BLaER1 treated with 17β-estradiol and CSF1 and Interleukin-3, amounts not matched to agents 10 nM and 100 nM (cell line): ENCODE results near the gene ZNF417.
"Not testable (repeated sequence)": the region's sequence is repeated elsewhere in the genome, so short reads cannot be mapped to it uniquely, and the experiment has no call there.

Experiments
- H3K27ac ChIP-seq, 11 experiments: shearing (Covaris generic); formaldehyde crosslinking; 2 replicates each; pipeline ENCODE4 v1.8.1; 2022
- H3K27me3 ChIP-seq, 11 experiments: shearing (Covaris generic); formaldehyde crosslinking; 2 replicates each; pipeline ENCODE4 v1.8.1; 2022
- H3K36me3 ChIP-seq, 11 experiments: shearing (Covaris generic); formaldehyde crosslinking; 2 replicates each; pipeline ENCODE4 v1.8.1; 2022
- H3K4me1 ChIP-seq, 10 experiments: shearing (Covaris generic); formaldehyde crosslinking; 2 replicates each; pipeline ENCODE4 v1.8.1; 2022
- H3K4me2 ChIP-seq, 11 experiments: shearing (Covaris generic); formaldehyde crosslinking; 2 replicates each; pipeline ENCODE4 v1.8.1; 2022
- H3K4me3 ChIP-seq, 10 experiments: shearing (Covaris generic); formaldehyde crosslinking; 2 replicates each; pipeline ENCODE4 v1.8.1; 2022
- H3K9ac ChIP-seq, 11 experiments: shearing (Covaris generic); formaldehyde crosslinking; 2 replicates each; pipeline ENCODE4 v1.8.1; 2022
- H3K9me3 ChIP-seq, 11 experiments: shearing (Covaris generic); formaldehyde crosslinking; replicated peaks in 1 of 11; 2 replicates each; pipeline ENCODE4 v1.8.1; 2022
- H4K20me1 ChIP-seq, 11 experiments: shearing (Covaris generic); formaldehyde crosslinking; 2 replicates each; pipeline ENCODE4 v1.8.1; 2022
- Cebpa-rat ChIP-seq, 11 experiments: shearing (Covaris generic); IDR thresholded peaks; 2 replicates each; pipeline ENCODE4 v1.8.1; 2022

Gene ZNF417

DNA sequence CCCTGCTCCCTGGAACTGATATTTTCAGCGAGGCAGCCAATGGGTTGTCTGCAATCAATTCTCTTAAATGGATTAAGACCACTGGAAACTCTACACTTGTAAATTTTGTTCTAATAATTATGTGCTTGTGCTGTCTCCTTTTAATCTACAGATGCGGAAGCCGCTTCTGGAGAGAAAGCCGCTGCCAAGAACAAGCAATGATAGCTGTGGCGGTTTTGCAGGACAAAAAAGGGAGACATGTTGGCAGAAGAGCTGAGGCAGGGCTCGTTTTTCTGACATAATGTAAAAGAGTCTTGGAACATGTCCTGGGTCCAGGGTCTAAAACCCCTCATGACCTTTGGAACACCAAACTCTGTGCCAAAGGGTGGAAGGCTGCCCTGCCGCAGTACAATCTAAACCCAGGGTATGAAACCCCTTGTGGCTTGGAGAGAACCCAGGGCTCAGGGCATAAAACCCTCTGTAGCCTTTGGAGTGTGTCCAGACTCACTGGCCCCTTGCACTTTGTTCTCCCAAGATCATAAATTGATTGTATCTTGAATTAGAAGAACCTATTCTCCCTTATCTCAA, 12.7 kb downstream of the ZNF417 start:
- Histone ChIP-seq H3K4me2 (no peak overlapping the region), H3K9ac (no peak overlapping the region; a peak in 1 of 22 replicates), H4K20me1 (peaks cover 0 to 50% (median 19%) of the 10 kb centered on the region in 11 experiments; a peak in 15 of 22 replicates), H3K36me3 (peaks cover 20 to 63% (median 40%) of the 10 kb centered on the region in 11 experiments), H3K27me3 (no peaks in the 10 kb centered on the region), H3K27ac (no peak overlapping the region), H3K4me1 (no peaks in the 10 kb centered on the region), H3K4me3 (no peak overlapping the region), H3K9me3 (no peaks in the 10 kb centered on the region)
- no peak for TF ChIP-seq Cebpa-rat (IDR thresholded peaks at IDR 0.05)

DNA sequence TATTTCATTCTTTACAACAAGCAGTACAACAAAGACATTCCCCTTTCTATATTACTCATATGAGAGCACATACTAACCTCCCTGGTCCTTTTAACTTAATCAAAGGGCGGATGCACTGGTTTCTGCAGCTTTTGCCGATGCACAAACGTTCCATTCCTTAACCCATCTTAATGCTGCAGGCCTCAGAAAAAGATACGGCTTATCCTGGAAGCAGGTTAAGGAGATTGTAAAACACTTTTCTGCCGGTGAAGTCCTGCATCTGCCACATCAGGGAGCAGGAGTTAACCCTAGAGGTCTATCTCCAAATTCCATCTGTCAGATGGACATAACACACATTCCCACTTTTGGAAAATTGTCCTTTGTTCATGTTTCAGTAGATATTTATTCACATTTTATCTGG, 16.1 kb downstream of the ZNF417 start:
- no peak for TF ChIP-seq Cebpa-rat (IDR thresholded peaks at IDR 0.05)
- H3K9me3 ChIP-seq, result no peaks in the 10 kb centered on the region
- H3K4me1 ChIP-seq, result no peaks in the 10 kb centered on the region
- peaks cover 3 to 37% (median 14%) of the 10 kb centered on the region in 11 experiments; a peak in 16 of 22 replicates for H3K36me3 ChIP-seq
- no peaks in the 10 kb centered on the region for H3K27me3 ChIP-seq
- H3K27ac ChIP-seq, result no peak overlapping the region
- no peak overlapping the region for H3K9ac ChIP-seq
- H3K4me2 ChIP-seq, result no peak overlapping the region
- no peak overlapping the region for H3K4me3 ChIP-seq
- peaks cover 0 to 35% (median 18%) of the 10 kb centered on the region in 11 experiments; a peak in 14 of 22 replicates for H4K20me1 ChIP-seq

DNA sequence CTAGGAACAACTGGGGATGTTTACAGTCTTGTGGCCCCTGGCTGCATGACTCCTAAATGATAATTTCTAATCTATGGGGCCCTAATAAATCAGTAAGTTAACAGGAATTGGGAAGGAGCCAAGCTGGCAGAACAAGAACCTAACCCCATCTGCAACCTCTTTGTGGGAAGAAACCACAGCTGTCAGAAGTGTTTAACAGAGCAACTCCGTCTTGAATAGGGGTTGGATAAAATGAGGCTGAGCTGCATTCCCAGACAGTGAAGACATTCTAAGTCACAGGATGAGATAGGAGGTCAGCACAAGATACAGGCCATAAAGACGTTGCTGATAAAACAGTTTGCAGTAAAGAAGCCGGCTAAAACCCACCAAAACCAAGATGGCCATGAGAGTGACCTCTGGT, 25.7 kb downstream of the ZNF417 start:
- H3K27me3 ChIP-seq, H4K20me1 ChIP-seq, H3K27ac ChIP-seq, H3K4me3 ChIP-seq, H3K4me2 ChIP-seq, H3K9ac ChIP-seq: not testable (repeated sequence)
- peaks cover 11 to 35% (median 27%) of the 10 kb centered on the region in 11 experiments for H3K9me3 ChIP-seq
- peaks cover 8 to 16% (median 11%) of the 10 kb centered on the region in 10 experiments; a peak in 16 of 20 replicates for H3K4me1 ChIP-seq
- peaks cover 9 to 20% (median 17%) of the 10 kb centered on the region in 11 experiments; a peak in 21 of 22 replicates for H3K36me3 ChIP-seq

DNA sequence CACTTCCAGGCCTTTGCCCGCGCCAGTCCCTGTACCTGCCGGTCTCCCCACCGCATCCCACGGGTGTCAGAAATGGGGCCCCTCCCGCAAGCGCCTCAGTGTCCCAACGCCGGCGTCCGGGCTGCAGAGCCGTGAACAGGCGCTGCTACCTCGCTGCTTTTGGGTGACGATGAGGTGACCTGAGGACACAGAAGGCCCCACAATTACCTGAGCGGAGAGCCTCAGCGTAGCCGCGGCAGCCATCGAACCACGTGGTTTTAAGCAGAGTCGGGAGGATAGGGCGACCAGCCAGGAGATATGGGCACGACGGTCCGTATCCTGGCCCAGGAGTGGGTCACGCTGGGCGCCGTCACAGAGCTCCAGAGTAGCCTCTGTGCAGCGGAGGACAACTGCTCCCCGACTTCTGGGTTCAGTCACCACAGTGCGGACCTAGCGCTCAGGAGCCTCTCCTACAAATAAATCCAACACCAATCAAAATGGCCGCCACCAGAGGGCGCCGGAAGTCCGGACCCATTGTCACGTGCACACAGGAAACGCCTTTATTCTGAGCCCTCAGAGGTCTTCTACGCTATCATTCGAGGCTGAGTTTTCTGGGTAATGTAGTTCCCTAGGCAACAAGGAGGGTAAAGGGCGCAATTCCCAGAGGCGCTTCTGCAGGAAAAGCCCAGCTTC, 27.7 kb downstream of the ZNF417 start, which contains the start of gene ZNF814:
Gene ZNF814 (minus strand): TSS at position 478 of the 672 bp plus-strand sequence. CDS start 235 bp downstream, at position 243.
- peak within 1 kb of the TSS; percentile 71 to 92 (median 87) for H3K27ac ChIP-seq

DNA sequence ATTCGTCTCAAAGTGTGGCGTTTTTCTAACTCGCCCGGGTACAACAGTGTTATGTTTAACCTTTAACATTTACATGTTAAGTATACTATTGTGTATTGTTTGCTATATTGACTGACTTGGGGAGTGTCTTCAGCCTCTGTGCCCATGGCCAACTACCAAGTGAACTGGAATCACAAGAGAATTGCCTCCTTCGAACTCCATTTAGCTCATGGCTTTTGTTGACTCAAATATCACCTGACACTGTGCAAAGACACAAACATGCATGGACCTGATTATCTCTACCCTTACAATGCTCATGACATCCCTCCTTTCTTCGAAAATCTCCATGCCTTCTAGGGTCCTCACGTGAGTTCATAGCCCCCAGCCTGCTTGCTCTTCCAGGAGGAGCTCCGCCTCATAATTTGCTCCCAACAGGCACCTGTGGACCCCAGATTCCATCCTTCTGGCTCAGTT, 28.3 kb downstream of the ZNF417 start:
- Histone ChIP-seq H3K4me1 (peaks cover 8 to 16% (median 11%) of the 10 kb centered on the region in 10 experiments; a peak in 16 of 20 replicates), H3K4me3 (peak overlapping the region; percentile 87 to 97 (median 92)), H3K9me3 (peaks cover 36 to 60% (median 53%) of the 10 kb centered on the region in 11 experiments), H4K20me1 (peaks cover 0 to 27% (median 0%) of the 10 kb centered on the region in 11 experiments; a peak in 6 of 22 replicates), H3K9ac (peak overlapping the region; percentile 87 to 95 (median 91)), H3K27me3 (no peaks in the 10 kb centered on the region), H3K4me2 (peak overlapping the region; percentile 78 to 98 (median 84)), H3K27ac (peak overlapping the region; percentile 71 to 92 (median 87)), H3K36me3 (peaks cover 34 to 46% (median 42%) of the 10 kb centered on the region in 11 experiments)
- no peak for TF ChIP-seq Cebpa-rat (IDR thresholded peaks at IDR 0.05)

More for the DNA sequence above, 27.7 kb downstream of the ZNF417 start, which contains the start of gene ZNF814:
- peaks cover 8 to 16% (median 11%) of the 10 kb centered on the region in 10 experiments; a peak in 16 of 20 replicates for H3K4me1 ChIP-seq
- peaks cover 31 to 55% (median 47%) of the 10 kb centered on the region in 11 experiments for H3K9me3 ChIP-seq
- no peak for TF ChIP-seq Cebpa-rat (IDR thresholded peaks at IDR 0.05)
- peak within 1 kb of the TSS; percentile 78 to 98 (median 84) for H3K4me2 ChIP-seq
- peaks cover 29 to 40% (median 37%) of the 10 kb centered on the region in 11 experiments for H3K36me3 ChIP-seq
- H3K9ac ChIP-seq, result peak within 1 kb of the TSS; percentile 87 to 95 (median 91)
- H3K27me3 ChIP-seq, result no peaks in the 10 kb centered on the region
- H3K4me3 ChIP-seq, result peak within 1 kb of the TSS; percentile 87 to 97 (median 92)
- H4K20me1 ChIP-seq, result peaks cover 0 to 21% (median 0%) of the 10 kb centered on the region in 11 experiments; a peak in 6 of 22 replicates

DNA sequence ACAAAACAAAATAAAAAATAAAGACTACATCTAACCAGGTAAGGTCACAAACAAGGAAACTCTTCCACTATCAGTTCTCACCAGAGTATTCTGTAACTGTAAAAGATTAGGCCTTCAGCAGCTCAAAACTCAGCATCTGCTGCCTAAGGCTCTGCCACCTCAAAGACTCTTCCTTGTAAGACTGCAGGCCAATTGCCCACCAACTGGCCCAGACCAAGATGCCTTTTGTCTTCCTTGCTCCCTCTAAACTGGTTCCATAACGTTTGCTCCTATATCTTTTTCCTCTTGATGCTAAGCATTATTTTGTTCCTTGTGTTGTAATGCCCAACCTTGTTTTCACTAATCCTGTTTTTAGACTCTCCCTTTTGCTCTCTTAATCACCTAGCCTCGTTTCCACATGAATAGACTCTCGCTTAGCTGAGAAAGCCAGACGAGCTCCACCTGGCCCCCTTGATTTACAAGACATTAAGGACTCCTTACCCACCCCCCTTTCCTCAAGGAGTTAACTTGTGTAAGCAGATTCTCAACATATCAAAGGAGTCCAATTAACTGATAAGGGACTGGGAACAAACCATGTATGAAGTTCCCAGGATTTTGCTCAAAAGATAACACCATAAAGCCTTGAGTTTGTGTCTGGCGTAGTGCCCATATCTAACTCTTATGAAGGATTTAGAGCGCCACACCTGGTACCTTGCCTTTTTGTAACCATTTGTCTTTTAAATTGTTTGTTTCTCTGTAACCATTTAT, 29.0 kb downstream of the ZNF417 start:
- H3K4me2 ChIP-seq, result peak overlapping the region; percentile 78 to 98 (median 84)
- H3K36me3 ChIP-seq, result peaks cover 41 to 53% (median 50%) of the 10 kb centered on the region in 11 experiments
- H3K27ac ChIP-seq, result peak overlapping the region in 6 of 11 experiments; percentile 87 to 92 (median 90); a peak in 3 of 22 replicates
- H3K9ac ChIP-seq, result peak overlapping the region; percentile 87 to 95 (median 91); a peak in 21 of 22 replicates
- peaks cover 0 to 31% (median 0%) of the 10 kb centered on the region in 11 experiments; a peak in 6 of 22 replicates for H4K20me1 ChIP-seq
- TF ChIP-seq Cebpa-rat (IDR thresholded peaks at IDR 0.05), result no peak
- no peaks in the 10 kb centered on the region for H3K27me3 ChIP-seq
- H3K4me1 ChIP-seq, result peaks cover 8 to 16% (median 11%) of the 10 kb centered on the region in 10 experiments; a peak in 16 of 20 replicates
- H3K9me3 ChIP-seq, result peaks cover 43 to 68% (median 60%) of the 10 kb centered on the region in 11 experiments
- peak overlapping the region; percentile 87 to 97 (median 92) for H3K4me3 ChIP-seq

DNA sequence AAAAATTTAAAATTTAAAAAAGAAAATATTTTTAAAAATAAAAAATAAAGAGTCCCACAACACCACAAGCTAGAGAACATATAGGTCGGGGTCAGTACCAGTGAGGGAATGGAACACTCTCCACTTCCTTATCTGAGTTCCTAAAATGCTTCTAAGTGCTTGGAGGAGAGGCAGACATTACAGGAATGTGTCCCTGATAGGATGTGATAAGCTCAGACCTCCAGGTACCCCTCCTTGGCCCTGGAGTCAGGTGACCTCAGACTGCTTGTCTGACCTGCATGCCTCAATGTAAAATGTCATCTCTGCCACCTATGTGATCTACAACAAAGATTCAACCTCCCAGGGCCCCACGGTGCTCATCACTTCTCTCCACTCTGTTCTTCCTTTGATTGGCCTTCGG, 30.3 kb downstream of the ZNF417 start:
- H3K27ac ChIP-seq, result no peak overlapping the region
- TF ChIP-seq Cebpa-rat (IDR thresholded peaks at IDR 0.05), result no peak
- no peak overlapping the region for H3K9ac ChIP-seq
- peaks cover 0 to 31% (median 0%) of the 10 kb centered on the region in 11 experiments; a peak in 6 of 22 replicates for H4K20me1 ChIP-seq
- peaks cover 41 to 54% (median 50%) of the 10 kb centered on the region in 11 experiments for H3K36me3 ChIP-seq
- no peaks in the 10 kb centered on the region for H3K27me3 ChIP-seq
- peak overlapping the region in 7 of 10 experiments; percentile 87 to 97 (median 93); a peak in 11 of 20 replicates for H3K4me3 ChIP-seq
- H3K4me1 ChIP-seq, result peaks cover 8 to 16% (median 11%) of the 10 kb centered on the region in 10 experiments; a peak in 16 of 20 replicates
- H3K9me3 ChIP-seq, result peaks cover 43 to 69% (median 61%) of the 10 kb centered on the region in 11 experiments
- no peak overlapping the region for H3K4me2 ChIP-seq

DNA sequence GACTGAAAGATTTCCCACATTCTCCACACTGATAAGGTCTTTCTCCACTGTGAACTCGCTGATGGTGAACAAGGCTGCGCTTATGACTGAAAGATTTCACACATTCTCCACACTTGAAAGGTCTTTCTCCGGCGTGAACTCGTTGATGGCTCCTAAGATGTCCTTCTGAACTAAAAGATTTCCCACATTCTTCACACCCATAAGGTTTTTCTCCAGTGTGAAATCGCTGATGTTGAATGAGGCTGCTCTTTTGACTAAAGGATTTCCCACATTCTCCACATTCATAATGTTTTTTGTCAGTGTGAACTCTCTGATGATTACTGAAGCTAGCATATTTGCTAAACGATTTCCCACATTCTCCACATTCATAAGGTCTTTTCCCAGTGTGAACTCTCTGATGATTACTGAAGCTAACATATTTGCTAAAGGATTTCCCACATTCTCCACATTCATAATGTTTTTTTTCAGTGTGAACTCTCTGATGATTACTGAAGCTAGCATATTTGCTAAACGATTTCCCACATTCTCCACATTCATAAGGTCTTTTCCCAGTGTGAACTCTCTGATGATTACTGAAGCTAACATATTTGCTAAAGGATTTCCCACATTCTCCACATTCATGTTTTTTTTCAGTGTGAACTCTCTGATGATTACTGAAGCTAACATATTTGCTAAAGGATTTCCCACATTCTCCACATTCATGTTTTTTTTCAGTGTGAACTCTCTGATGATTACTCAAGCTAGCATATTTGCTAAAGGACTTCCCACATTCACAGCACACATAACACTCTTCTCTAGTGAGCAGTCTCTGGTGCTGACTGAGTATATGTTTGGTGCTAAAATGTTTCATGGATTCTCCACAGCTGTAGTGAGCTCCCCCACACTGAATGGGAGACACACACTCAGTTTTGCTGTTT, 42.3 kb downstream of the ZNF417 start:
- not testable (repeated sequence) for H3K4me2 ChIP-seq, H3K9ac ChIP-seq, H3K27ac ChIP-seq, H3K27me3 ChIP-seq, H3K4me1 ChIP-seq
- Histone ChIP-seq H3K36me3 (peaks cover 85 to 100% (median 96%) of the 10 kb centered on the region in 11 experiments), H3K4me3 (peak overlapping the region in 5 of 10 experiments; percentile 13 to 31 (median 24); a peak in 5 of 20 replicates), H3K9me3 (peaks cover 95 to 100% (median 98%) of the 10 kb centered on the region in 11 experiments), H4K20me1 (peaks cover 0 to 66% (median 0%) of the 10 kb centered on the region in 11 experiments; a peak in 6 of 22 replicates)
